HG03469 (cell line): Measurements from ENCODE around the gene SMTNL2.
"Not testable (repeated sequence)": the region's sequence is repeated elsewhere in the genome, so short reads cannot be mapped to it uniquely, and the experiment has no call there.

ENCODE experiments used
- ATAC-seq: cut with Tn5 transposase; IDR thresholded peaks from one replicate; pipeline ENCODE4 v1.9.1; 2021; ENCODE audit warnings: mild to moderate bottlenecking, moderate library complexity, moderate number of reproducible peaks; ENCODE audit not compliant: unreplicated experiment

Gene SMTNL2

GRCh38 chr17:4598776-4599504, 14.6 kb downstream of the SMTNL2 start:
- no peak for ATAC-seq

GRCh38 chr17:4599505-4600281, 15.4 kb downstream of the SMTNL2 start:
- ATAC-seq: no peak

- no peak for ATAC-seq
These were observed 16.2 kb downstream of the SMTNL2 start for GRCh38 chr17:4600563-4600962.

GRCh38 chr17:4601326-4601725, 17.0 kb downstream of the SMTNL2 start:
- no peak for ATAC-seq

GRCh38 chr17:4602041-4602440, 17.7 kb downstream of the SMTNL2 start:
- no peak for ATAC-seq

- ATAC-seq: no peak
These were observed 19.8 kb downstream of the SMTNL2 start for GRCh38 chr17:4604111-4604644.

- ATAC-seq: not testable (repeated sequence)
These were observed 20.4 kb downstream of the SMTNL2 start for GRCh38 chr17:4604736-4605135.

- no peak for ATAC-seq
These were observed 21.5 kb downstream of the SMTNL2 start for GRCh38 chr17:4605826-4606225.

- no peak for ATAC-seq
These were observed 23.0 kb downstream of the SMTNL2 start for GRCh38 chr17:4607261-4607741.

- ATAC-seq: no peak
These were observed 23.5 kb downstream of the SMTNL2 start for GRCh38 chr17:4607773-4608187.

GRCh38 chr17:4609761-4610160, 25.4 kb downstream of the SMTNL2 start:
- ATAC-seq: no peak

- ATAC-seq: no peak
These were observed 25.8 kb downstream of the SMTNL2 start for GRCh38 chr17:4610162-4610561.

- no peak for ATAC-seq
These were observed 26.3 kb downstream of the SMTNL2 start for GRCh38 chr17:4610656-4611055.

GRCh38 chr17:4616476-4616875, 32.1 kb downstream of the SMTNL2 start:
- no peak for ATAC-seq

GRCh38 chr17:4617090-4617489, 32.8 kb downstream of the SMTNL2 start:
- ATAC-seq: no peak

GRCh38 chr17:4617590-4618351, 33.4 kb downstream of the SMTNL2 start:
- ATAC-seq: no peak

GRCh38 chr17:4620531-4621101, 36.3 kb downstream of the SMTNL2 start:
- ATAC-seq: no peak

- no peak for ATAC-seq
These were observed 38.0 kb downstream of the SMTNL2 start for GRCh38 chr17:4622375-4622774.

- no peak for ATAC-seq
These were observed 38.9 kb downstream of the SMTNL2 start for GRCh38 chr17:4623249-4623648.

- ATAC-seq: not testable (repeated sequence)
These were observed 40.2 kb downstream of the SMTNL2 start for GRCh38 chr17:4624451-4624911.

- no peak for ATAC-seq
These were observed 40.9 kb downstream of the SMTNL2 start for GRCh38 chr17:4625181-4625617.
